Measurements from ENCODE around the gene SMG6. TPM values are rescaled to one million over a fixed set of nuclear protein-coding genes. Genes with fewer than 3 reads are reported as not detected.

SMG6 gene
- total and polyA plus RNA-seq, 4 experiments from 2014 or later: 3.8 to 58.5 (median 30.6) TPM

DNA sequence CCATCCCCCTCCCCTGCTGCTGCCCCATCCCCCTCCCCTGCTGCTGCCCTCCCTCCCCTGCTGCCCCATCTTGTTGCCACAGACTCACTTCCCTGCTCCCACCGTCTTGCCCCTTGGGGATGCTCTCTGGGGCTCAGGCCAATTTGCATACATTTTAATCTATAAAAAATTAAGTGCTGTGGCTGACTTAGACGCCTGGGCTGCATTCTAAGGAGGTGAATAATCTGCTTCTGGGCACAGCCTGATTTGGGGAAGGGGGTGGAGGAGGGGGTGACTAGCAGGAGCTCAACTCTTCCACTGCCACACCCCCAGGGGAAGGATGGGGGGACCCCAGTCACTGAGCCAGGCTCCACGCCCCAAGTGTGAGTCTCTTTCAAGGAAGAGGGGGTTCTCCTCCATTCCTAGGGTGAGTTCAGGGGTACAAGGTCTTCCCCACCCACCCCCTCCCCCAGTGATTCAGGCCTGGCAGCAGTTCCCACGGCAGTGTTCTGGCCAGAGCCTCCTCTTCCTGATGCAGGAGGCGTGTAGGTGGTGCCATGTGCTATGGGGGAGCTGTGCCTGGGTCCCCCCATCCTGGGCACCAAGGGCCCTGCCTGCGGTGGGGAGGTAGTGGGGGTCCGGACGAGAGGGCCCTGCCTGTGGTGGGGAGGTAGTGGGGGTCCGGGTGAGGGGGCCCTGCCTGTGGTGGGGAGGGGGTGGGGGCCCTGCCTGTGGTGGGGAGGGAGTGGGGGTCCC lies 268.6 kb downstream of the SMG6 start:
- H3K4me3 ChIP-seq (ENCODE audit: low read length in 2 of 2): no peak overlapping the region
- no peaks in the 10 kb centered on the region for H3K9me3 ChIP-seq (ENCODE audit: control insufficient read depth in 1 of 2, low read length in 2 of 2)
- no peak for DNase-seq
- H3K4me3 Mint-ChIP-seq: no peak overlapping the region
- peaks cover 9 to 32% (median 18%) of the 10 kb centered on the region in 4 donors for H3K4me1 Mint-ChIP-seq
- ChIA-PET POLR2A (ENCODE audit: partially characterized antibody) (interaction anchor here (1.0 kb wide), 1 partner anchor 318 kb away, joined by 3 read pairs; no protein-coding TSS in a partner anchor), CTCF (ENCODE audit: partially characterized antibody) (no interaction called here)
- H3K27me3 ChIP-seq (ENCODE audit: insufficient read depth, low read length): no peaks in the 10 kb centered on the region
- H3K27ac ChIP-seq (ENCODE audit: low read depth, low read length): no peak overlapping the region
- intact Hi-C loops (cut with micrococcal nuclease): no loop called here
- H3K27ac Mint-ChIP-seq: no peak overlapping the region
- H3K36me3 ChIP-seq (ENCODE audit: insufficient read depth, low read length): peaks cover 30% of the 10 kb centered on the region
- peaks cover 12 to 40% of the 10 kb centered on the region in 2 donors for H3K36me3 Mint-ChIP-seq
- H3K9me3 Mint-ChIP-seq: no peaks in the 10 kb centered on the region
- H3K4me1 ChIP-seq (ENCODE audit: insufficient read depth, low read length): peaks cover 25% of the 10 kb centered on the region
- no peaks in the 10 kb centered on the region for H3K27me3 Mint-ChIP-seq

DNA sequence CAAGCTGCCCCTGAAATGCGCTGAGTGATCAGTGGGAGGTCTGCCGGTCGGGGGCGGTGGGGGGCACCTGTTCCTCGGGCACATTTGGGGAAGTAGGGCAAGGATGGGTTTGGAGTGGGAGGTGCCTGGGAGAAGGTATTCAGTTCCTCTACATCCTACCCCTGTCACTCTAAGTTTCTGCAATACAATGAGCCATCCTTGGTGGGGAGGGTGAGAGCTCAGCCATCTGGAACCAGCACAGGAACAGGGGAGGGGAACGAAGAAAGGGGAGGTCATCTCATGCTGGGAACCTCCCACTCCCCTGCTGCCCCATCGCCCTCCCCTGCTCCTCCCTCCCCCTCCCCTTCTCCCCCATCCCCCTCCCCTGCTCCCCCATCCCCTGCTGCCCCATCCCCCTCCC lies 269.4 kb downstream of the SMG6 start:
- peaks cover 30% of the 10 kb centered on the region for H3K36me3 ChIP-seq (ENCODE audit: insufficient read depth, low read length)
- no peak overlapping the region for H3K27ac Mint-ChIP-seq
- no peaks in the 10 kb centered on the region for H3K27me3 ChIP-seq (ENCODE audit: insufficient read depth, low read length)
- CTCF ChIA-PET (ENCODE audit: partially characterized antibody): interaction anchor here (0.9 kb wide), 1 partner anchor 20 kb away, joined by 3 read pairs; the partner anchor contains the start of gene HIC1
- H3K4me3 ChIP-seq (ENCODE audit: low read length in 2 of 2): no peak overlapping the region
- H3K27ac ChIP-seq (ENCODE audit: low read depth, low read length): no peak overlapping the region
- no peaks in the 10 kb centered on the region for H3K27me3 Mint-ChIP-seq
- H3K9me3 Mint-ChIP-seq: no peaks in the 10 kb centered on the region
- no peak for DNase-seq
- H3K4me1 ChIP-seq (ENCODE audit: insufficient read depth, low read length): peaks cover 30% of the 10 kb centered on the region
- H3K4me3 Mint-ChIP-seq: no peak overlapping the region
- H3K4me1 Mint-ChIP-seq: peaks cover 9 to 32% (median 21%) of the 10 kb centered on the region in 4 donors
- no peaks in the 10 kb centered on the region for H3K9me3 ChIP-seq (ENCODE audit: control insufficient read depth in 1 of 2, low read length in 2 of 2)
- peaks cover 10 to 36% of the 10 kb centered on the region in 2 donors for H3K36me3 Mint-ChIP-seq
- intact Hi-C loops (cut with micrococcal nuclease): no loop called here
- POLR2A ChIA-PET (ENCODE audit: partially characterized antibody): interaction anchor here (2.1 kb wide), 1 partner anchor 10 kb away, joined by 7 read pairs; the partner anchor contains the start of gene RTN4RL1

DNA sequence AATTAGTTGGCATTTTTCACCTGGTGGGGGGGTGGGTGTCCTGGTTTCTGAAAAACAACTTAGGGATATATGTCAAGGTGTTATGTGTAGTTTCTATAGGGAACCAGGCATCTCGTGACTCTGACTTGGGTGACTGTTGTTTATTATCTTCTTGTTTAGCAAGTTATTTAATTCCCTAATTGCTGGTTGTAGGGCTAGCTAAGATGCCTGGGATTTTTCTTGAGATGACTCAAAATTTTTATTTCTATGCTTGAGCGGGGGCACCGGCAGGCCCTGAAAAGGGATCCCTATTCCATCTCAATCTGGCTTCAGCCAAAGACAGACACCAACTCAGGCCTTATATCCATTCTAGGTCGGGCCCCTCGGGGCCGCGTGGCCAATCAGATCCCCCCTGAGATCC lies 270.4 kb downstream of the SMG6 start:
- Histone ChIP-seq H3K27me3 (ENCODE audit: insufficient read depth, low read length) (no peaks in the 10 kb centered on the region), H3K36me3 (ENCODE audit: insufficient read depth, low read length) (peaks cover 27% of the 10 kb centered on the region), H3K4me1 (ENCODE audit: insufficient read depth, low read length) (peaks cover 30% of the 10 kb centered on the region), H3K4me3 (ENCODE audit: low read length in 2 of 2) (no peak overlapping the region), H3K27ac (ENCODE audit: low read depth, low read length) (no peak overlapping the region), H3K9me3 (ENCODE audit: control insufficient read depth in 1 of 2, low read length in 2 of 2) (no peaks in the 10 kb centered on the region)
- H3K4me1 Mint-ChIP-seq: peaks cover 9 to 32% (median 21%) of the 10 kb centered on the region in 4 donors
- intact Hi-C loops (cut with micrococcal nuclease): no loop called here
- POLR2A ChIA-PET (ENCODE audit: partially characterized antibody): interaction anchor here (2.1 kb wide), 1 partner anchor 9 kb away, joined by 7 read pairs; the partner anchor contains the start of gene RTN4RL1
- H3K27me3 Mint-ChIP-seq: no peaks in the 10 kb centered on the region
- H3K36me3 Mint-ChIP-seq: peaks cover 10 to 29% of the 10 kb centered on the region in 2 donors
- CTCF ChIA-PET (ENCODE audit: partially characterized antibody): interaction anchor here (0.9 to 2.1 kb wide), 2 partner anchors 21 to 384 kb away, joined by 3 to 4 read pairs; partner anchors contain the start of genes HIC1 and RILP
- peak overlapping the region in 3 of 8 donors; percentile 13 to 38 (median 15) for H3K4me3 Mint-ChIP-seq
- peak overlapping the region in 2 of 7 donors; percentile 7 to 42 for H3K27ac Mint-ChIP-seq
- H3K9me3 Mint-ChIP-seq: no peaks in the 10 kb centered on the region
- no peak for DNase-seq

DNA sequence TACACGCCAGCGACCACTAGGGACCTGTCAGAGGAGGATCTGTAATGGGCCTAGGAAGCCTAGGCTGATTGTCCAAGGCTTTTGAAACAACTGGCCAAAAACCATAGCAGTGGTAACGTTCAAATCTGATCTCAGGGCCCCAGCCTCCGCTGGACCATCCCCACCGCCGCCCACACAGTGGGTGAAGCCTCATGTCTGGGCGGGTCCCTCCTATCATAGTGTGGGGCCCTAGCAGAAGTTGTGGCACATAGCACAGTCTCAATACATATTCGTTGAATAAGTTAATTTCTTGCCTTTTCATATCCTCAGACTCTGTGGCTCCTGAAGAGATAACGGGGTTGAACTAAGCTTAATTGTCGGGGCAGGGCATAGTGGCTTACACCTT lies 272.8 kb downstream of the SMG6 start:
- Histone ChIP-seq H3K36me3 (ENCODE audit: insufficient read depth, low read length) (peaks cover 10% of the 10 kb centered on the region), H3K4me3 (ENCODE audit: low read length in 2 of 2) (peak overlapping the region; percentile 91 to 98), H3K27me3 (ENCODE audit: insufficient read depth, low read length) (no peaks in the 10 kb centered on the region), H3K4me1 (ENCODE audit: insufficient read depth, low read length) (peaks cover 34% of the 10 kb centered on the region), H3K9me3 (ENCODE audit: control insufficient read depth in 1 of 2, low read length in 2 of 2) (no peaks in the 10 kb centered on the region), H3K27ac (ENCODE audit: low read depth, low read length) (peak overlapping the region; percentile 81)
- ChIA-PET CTCF (ENCODE audit: partially characterized antibody) (interaction anchor here (0.6 to 0.9 kb wide), 2 partner anchors 10 to 382 kb away, joined by 3 read pairs; no protein-coding TSS in a partner anchor), POLR2A (ENCODE audit: partially characterized antibody) (interaction anchor here (0.6 to 1.8 kb wide), 2 partner anchors 10 to 501 kb away, joined by 3 to 11 read pairs; no protein-coding TSS in a partner anchor)
- intact Hi-C loops (cut with micrococcal nuclease): loop anchor here (1.0 kb wide), 2 partner anchors 11 to 19 kb away; no protein-coding TSS in a partner anchor
- H3K4me1 Mint-ChIP-seq: peaks cover 13 to 38% (median 26%) of the 10 kb centered on the region in 4 donors
- peaks cover 4 to 10% of the 10 kb centered on the region in 2 donors for H3K36me3 Mint-ChIP-seq
- H3K9me3 Mint-ChIP-seq: no peaks in the 10 kb centered on the region
- H3K4me3 Mint-ChIP-seq: peak overlapping the region; percentile 91 to 96 (median 94)
- H3K27me3 Mint-ChIP-seq: peaks cover 5 to 10% of the 10 kb centered on the region in 2 donors
- no peak for DNase-seq
- H3K27ac Mint-ChIP-seq: peak overlapping the region; percentile 76 to 97 (median 94)

DNA sequence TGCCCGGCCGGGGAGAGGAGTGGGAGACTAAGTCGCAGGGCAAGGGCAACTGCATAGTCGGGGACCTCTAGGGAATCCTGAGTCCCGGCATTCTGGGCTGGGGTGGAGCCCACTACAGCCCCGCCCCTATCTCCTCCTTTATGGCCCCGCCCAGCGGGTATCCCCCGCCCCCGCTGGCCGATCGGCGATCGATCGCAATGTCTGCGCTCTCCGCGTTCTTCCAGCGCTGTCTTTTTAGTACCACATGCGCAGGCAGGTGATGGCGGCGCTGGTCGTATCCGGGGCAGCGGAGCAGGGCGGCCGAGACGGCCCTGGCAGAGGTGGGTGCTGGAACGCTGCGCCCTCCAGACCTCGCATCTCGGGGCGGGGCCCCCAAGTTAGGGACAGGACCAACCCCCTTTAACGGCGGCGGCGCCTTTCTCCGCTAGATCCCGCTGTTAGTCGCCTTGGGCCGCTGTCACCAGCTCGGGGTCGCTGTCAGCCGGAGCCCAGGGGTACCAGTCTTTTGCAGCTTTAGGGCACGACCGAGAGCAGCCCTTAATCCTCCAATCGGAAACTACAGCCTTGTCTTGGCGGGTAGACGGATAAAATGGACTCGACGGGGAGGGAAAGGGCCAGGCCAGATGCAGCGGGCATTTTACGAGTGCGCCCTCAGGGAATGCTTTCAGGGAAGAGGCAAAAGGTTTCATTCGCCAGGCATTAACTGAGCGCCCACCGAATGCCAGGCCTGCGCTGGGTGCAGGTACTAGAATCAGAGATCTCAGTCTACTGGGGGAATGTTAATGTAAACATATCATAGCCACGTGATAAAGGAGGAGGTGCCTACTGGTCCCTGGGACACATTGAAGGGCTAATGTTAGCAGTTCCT lies 273.4 kb downstream of the SMG6 start, which contains the start of gene DPH1:
TSS of gene DPH1 (plus strand) at position 243 of the 868 bp plus-strand sequence. CDS start at position 260, 17 bp downstream.
- Mint-ChIP-seq H3K4me3 (peak within 1 kb of the TSS; percentile 91 to 96 (median 94)), H3K4me1 (peaks cover 14 to 44% (median 30%) of the 10 kb centered on the region in 4 donors), H3K27ac (peak within 1 kb of the TSS; percentile 76 to 97 (median 94)), H3K9me3 (no peaks in the 10 kb centered on the region), H3K27me3 (peaks cover 5 to 12% of the 10 kb centered on the region in 2 donors), H3K36me3 (peaks cover 4 to 8% of the 10 kb centered on the region in 2 donors)
- Histone ChIP-seq H3K9me3 (ENCODE audit: control insufficient read depth in 1 of 2, low read length in 2 of 2) (no peaks in the 10 kb centered on the region), H3K27me3 (ENCODE audit: insufficient read depth, low read length) (no peaks in the 10 kb centered on the region), H3K4me1 (ENCODE audit: insufficient read depth, low read length) (peaks cover 36% of the 10 kb centered on the region), H3K36me3 (ENCODE audit: insufficient read depth, low read length) (peaks cover 10% of the 10 kb centered on the region), H3K4me3 (ENCODE audit: low read length in 2 of 2) (peak within 1 kb of the TSS; percentile 91 to 98), H3K27ac (ENCODE audit: low read depth, low read length) (peak within 1 kb of the TSS; percentile 81)
- intact Hi-C loops (cut with micrococcal nuclease): loop anchor here (1.0 to 10.0 kb wide), 4 partner anchors 11 to 308 kb away; partner anchors contain the start of gene WDR81
- DNase-seq: peak; percentile 83 to 88 (median 83)
- ChIA-PET POLR2A (ENCODE audit: partially characterized antibody) (interaction anchor here (0.6 to 1.8 kb wide), 2 partner anchors 10 to 501 kb away, joined by 3 to 11 read pairs; no protein-coding TSS in a partner anchor), CTCF (ENCODE audit: partially characterized antibody) (no interaction called here)

DNA sequence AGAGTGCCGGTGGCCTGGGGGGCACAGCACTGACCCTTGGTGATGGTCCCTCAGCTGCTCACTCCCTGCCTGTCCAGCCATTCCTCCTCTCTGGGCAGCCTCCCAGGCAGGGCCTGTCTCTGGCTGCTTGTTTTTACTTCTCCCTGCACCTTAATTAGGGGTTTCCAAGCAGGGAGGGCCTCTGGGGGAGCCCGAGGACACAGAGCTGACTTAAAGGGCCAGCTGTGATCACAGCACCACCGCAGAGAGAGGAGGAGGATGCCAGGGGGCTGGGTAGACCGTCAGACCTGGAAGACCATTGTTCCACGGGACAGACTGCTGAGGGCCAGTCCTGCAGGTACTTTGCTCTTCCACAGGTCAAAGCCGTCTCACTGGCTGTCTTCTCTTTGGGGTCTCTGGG lies 274.8 kb downstream of the SMG6 start:
- Histone ChIP-seq H3K4me1 (ENCODE audit: insufficient read depth, low read length) (peaks cover 43% of the 10 kb centered on the region), H3K9me3 (ENCODE audit: control insufficient read depth in 1 of 2, low read length in 2 of 2) (no peaks in the 10 kb centered on the region), H3K36me3 (ENCODE audit: insufficient read depth, low read length) (peaks cover 7% of the 10 kb centered on the region), H3K4me3 (ENCODE audit: low read length in 2 of 2) (no peak overlapping the region), H3K27ac (ENCODE audit: low read depth, low read length) (no peak overlapping the region), H3K27me3 (ENCODE audit: insufficient read depth, low read length) (no peaks in the 10 kb centered on the region)
- ChIA-PET POLR2A (ENCODE audit: partially characterized antibody) (no interaction called here), CTCF (ENCODE audit: partially characterized antibody) (no interaction called here)
- H3K4me3 Mint-ChIP-seq: peak overlapping the region in 6 of 8 donors; percentile 9 to 46 (median 34)
- no peak overlapping the region for H3K27ac Mint-ChIP-seq
- DNase-seq: no peak
- H3K9me3 Mint-ChIP-seq: peaks cover 0 to 2% (median 0%) of the 10 kb centered on the region in 8 donors
- intact Hi-C loops (cut with micrococcal nuclease): loop anchor here (5.0 to 10.0 kb wide), 2 partner anchors 124 to 306 kb away; partner anchors contain the start of gene WDR81
- H3K27me3 Mint-ChIP-seq: peaks cover 5 to 12% of the 10 kb centered on the region in 2 donors
- peaks cover 4 to 8% of the 10 kb centered on the region in 2 donors for H3K36me3 Mint-ChIP-seq
- H3K4me1 Mint-ChIP-seq: peaks cover 14 to 48% (median 30%) of the 10 kb centered on the region in 4 donors

Measured in CD4-positive, alpha-beta memory T cell (primary cell).